Inferior parietal cortex (tissue), 1 donor: ENCODE results near the gene FHIP1B.

ENCODE experiments used
- DNase-seq: peaks from one replicate; pipeline ENCODE4 v3.0.0-alpha.2; 2016; ENCODE audit errors: extremely low spot score

The FHIP1B gene

DNA sequence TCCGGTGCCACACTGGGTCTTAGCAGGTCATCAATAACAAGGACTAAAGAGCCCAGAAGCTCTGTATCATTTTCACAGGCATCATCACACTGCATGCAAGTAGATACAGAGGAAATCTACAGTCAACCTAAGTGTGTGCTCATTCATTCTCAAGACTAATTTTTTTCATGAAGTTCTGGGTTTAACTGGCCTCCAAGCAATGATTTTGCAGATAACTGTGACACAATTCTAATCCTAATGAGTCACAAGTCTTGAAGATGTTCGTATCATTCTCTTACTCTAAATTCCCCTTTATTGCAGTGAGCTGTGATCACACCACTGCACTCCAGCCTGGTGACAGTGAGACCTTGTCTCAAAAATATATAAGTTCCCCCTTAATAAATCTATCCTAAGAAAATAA is 33.0 kb downstream of the FHIP1B start:
- DNase-seq: no peak

DNA sequence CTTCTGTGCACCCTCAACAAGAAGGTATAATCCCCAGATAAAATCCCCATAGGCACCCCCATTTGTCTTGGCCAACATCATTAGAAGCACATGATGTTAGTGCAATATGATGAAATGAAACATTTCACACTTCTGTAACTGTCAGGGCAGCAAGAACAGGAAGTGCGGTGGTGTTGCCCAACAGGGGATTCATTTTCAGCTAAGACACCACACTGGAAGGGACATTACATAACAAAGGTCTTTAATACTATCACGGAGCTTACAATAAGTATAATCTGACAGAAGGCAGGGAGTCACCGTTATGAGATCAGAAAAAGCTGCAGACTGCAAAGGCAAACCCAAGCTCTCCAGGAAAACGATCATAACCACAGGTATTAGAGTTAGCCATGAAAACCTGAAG is 33.5 kb downstream of the FHIP1B start:
- DNase-seq: no peak

DNA sequence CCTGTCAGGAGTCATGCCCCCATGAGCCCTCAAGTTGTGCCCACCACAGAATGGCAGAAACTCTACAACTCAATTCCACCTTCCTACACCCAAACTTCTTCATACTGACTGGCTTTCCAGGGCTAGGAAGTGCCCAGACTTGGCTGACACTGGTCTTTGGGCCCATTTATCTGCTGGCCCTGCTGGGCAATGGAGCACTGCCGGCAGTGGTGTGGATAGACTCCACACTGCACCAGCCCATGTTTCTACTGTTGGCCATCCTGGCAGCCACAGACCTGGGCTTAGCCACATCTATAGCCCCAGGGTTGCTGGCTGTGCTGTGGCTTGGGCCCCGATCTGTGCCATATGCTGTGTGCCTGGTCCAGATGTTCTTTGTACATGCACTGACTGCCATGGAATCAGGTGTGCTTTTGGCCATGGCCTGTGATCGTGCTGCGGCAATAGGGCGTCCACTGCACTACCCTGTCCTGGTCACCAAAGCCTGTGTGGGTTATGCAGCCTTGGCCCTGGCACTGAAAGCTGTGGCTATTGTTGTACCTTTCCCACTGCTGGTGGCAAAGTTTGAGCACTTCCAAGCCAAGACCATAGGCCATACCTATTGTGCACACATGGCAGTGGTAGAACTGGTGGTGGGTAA is 35.1 kb downstream of the FHIP1B start, which contains the start of gene OR52W1:
Gene OR52W1, plus strand, starts transcription at position 51 of the 637 bp plus-strand sequence. Its CDS starts 0 bp downstream, at position 51.
- DNase-seq: no peak

DNA sequence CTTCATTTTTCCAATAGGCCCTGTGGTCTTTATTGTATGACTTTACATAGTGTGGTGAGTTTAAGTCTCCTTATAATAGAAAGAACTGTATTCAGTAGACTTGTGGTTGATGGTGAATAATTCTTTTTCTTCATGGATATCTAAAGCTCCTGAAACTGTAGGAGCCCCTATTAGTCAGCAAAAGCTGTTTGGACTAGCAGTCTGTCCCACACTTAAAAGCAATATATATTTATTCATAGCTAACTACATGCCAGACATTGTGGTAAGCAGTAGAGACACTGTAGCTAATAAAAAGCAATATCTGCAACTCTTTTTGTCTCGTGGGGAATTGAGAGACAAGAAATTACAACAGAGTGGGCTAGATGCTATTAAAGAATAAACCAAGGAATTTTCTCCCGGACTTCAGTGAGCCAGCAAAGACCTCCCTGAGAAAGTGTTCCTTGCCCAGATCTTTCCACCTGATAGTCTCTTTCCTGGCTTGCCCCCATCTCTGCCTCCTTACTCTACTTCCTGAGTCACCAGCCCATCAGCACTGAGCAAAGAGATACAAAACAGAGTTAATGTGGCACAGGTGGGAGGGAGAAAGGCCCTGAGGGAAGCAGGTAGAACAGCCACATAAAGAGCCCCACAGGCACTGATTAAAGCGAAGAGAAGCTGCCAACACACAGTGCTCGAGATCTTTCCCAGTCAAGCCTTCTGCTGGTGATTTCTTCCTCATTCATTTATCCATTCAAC is 36.8 kb downstream of the FHIP1B start:
- DNase-seq: no peak

DNA sequence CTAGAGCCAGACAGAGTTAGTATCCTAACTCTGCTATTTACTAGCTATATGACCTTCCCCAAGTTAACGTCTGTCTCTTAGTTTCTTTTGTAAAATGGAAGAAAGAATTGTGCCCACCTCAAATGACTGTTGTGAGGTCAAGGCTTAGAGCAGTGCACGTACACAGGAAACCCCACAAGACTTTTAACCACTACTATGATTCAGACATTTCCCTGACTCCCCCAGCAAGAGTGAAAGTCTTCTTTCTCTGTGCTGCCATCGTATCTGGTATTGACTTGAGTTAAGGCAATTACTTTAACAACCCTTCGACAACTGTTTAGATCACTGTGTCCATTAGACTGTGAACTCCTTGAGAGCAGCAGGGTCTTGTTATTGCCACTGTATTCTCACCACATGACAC is 38.0 kb downstream of the FHIP1B start:
- DNase-seq: no peak

DNA sequence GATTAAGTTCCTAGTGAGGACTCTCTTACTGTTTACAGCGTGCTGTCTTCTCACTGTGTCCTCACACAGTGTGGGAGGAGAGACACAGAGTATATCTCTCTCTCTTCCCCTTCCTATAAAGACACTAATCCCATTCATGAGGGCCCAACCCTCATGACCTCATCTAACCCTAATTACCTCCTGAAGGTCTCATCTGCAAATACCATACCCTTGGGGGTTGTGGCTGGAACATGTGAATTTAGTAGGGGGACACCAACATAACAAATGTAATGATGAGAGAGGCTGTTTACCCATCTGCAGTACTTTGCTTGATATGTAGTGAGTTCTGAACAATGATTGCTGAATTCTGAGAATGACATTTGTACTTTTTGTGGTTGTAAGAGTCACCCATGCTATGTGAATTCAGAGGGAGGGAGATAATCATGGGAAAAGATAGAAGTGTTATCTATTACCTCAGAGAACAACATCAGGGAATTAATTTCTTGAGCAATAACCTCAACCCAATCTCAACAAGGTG is 40.3 kb downstream of the FHIP1B start:
- DNase-seq: no peak

DNA sequence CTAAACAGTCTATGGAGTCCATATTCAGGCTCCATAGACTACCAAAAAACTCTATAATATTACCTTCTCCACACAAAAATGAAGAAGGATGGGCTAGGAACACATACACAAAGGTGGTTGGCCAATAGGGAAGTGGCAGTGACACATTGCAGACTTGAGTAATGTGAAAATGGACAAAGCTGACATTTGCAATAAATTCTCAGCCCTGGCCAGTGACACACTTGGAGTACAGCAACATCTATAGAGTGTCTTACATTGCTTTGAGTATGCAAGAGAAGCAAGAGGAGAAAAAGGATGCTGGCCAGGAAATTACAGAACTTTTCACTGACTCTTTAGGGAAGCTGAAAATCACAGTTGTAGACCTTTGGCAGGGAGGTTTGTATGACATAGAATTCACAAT is 42.7 kb downstream of the FHIP1B start:
- DNase-seq: no peak

DNA sequence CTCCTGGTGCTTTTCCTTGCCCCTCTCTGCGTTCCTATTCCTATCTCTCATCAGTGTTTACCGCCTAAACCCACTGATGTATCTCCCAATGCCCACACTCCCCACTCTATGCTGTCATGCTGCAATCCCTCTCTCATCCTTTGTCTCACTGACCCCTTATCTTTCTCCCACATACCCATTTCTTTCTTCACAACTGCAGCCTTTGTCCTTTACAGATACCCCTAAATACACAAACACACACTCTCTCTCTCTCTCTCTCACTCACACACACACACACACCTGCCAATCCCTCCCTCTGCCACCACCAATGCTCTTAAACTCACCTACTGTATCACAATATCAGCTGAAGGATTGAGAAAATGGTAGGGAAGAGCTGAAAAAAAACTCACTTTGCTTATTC is 59.0 kb downstream of the FHIP1B start:
- DNase-seq: no peak

DNA sequence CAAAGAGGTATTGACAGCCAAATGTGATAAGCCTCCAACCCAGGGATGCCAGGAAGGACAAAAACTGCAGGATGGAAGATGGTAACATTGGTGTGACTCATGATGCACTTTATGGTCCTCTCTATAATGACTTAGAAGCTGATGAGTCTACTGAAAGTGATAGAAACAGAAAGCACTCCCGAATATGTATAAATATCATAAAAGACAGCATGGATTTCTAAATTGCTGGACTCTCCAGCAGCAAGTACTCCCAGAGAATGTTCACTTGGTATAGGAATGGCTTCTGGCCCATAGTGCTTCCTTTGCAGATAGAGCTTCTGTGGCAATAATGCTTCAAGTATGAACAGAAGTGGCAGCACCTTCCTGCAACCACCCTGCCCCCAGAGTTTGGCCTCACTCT is 64.2 kb downstream of the FHIP1B start, which contains the start of gene OR52B2:
Gene OR52B2, minus strand, starts transcription at position 101 of the 400 bp plus-strand sequence. Its CDS starts 0 bp downstream, at position 101.
- DNase-seq: no peak
